HepG2 (cell line): ENCODE measurements around the gene THSD4.

Experiments used
- EED ChIP-seq: sonication (generic); formaldehyde crosslinking; IDR thresholded peaks from 2 replicates; pipeline ENCODE4 v1.5.0; 2020; ENCODE audit warnings: mild to moderate bottlenecking, missing genetic modification reagents
- KDM2A ChIP-seq: sonication (generic); formaldehyde crosslinking; IDR thresholded peaks from 2 replicates; pipeline ENCODE4 v1.4.0; 2020; ENCODE audit warnings: low read depth, missing genetic modification reagents, borderline replicate concordance
- KMT2B ChIP-seq: IDR thresholded peaks from 2 replicates; pipeline ENCODE4 v1.6.1; 2016; ENCODE audit warnings: missing genetic modification reagents, missing compliant biosample characterization
- NFIC ChIP-seq: IDR thresholded peaks from 2 replicates; pipeline ENCODE4 v1.6.1; 2012; ENCODE audit warnings: mild to moderate bottlenecking, low read length, inconsistent platforms
- ZNF280B ChIP-seq: sonication (generic); formaldehyde crosslinking; IDR thresholded peaks from 2 replicates; pipeline ENCODE4 v1.5.0; 2020; ENCODE audit warnings: missing genetic modification reagents, mild to moderate bottlenecking, borderline replicate concordance
- ZNF552 ChIP-seq: sonication (generic); formaldehyde crosslinking; IDR thresholded peaks from 2 replicates; pipeline ENCODE4 v1.9.0; 2022; ENCODE audit warnings: missing genetic modification reagents, mild to moderate bottlenecking, borderline replicate concordance
- TF ChIP-seq, protein P1 (sequence below): sonication (generic); formaldehyde crosslinking; IDR thresholded peaks from 2 replicates; pipeline ENCODE4 v1.5.0; 2020; ENCODE audit warnings: mild to moderate bottlenecking, missing genetic modification reagents, moderate library complexity

DNA sequence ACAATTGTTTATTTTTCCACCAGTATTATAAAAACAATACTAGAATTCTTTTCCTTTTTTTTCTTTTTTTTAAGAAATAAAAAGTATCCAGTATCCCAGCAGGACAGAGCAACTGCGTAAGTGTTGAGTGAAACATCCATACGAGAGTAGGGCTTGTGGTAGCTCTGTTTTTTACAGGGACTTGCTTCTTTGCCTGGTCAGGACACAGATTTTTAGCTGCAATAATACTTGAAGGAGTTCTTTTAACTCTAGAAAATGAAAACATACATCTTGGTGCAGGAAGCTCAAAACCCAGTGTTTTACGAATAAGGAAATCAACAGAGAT lies 397.4 kb downstream of the THSD4 start:
- TF ChIP-seq EED (CRISPR knock-in tag) (no peak), ZNF552 (CRISPR knock-in tag) (no peak), ZNF280B (CRISPR knock-in tag) (no peak), KMT2B (CRISPR knock-in tag) (no peak), KDM2A (no peak), NFIC (no peak)
- TF ChIP-seq, protein P1, sequence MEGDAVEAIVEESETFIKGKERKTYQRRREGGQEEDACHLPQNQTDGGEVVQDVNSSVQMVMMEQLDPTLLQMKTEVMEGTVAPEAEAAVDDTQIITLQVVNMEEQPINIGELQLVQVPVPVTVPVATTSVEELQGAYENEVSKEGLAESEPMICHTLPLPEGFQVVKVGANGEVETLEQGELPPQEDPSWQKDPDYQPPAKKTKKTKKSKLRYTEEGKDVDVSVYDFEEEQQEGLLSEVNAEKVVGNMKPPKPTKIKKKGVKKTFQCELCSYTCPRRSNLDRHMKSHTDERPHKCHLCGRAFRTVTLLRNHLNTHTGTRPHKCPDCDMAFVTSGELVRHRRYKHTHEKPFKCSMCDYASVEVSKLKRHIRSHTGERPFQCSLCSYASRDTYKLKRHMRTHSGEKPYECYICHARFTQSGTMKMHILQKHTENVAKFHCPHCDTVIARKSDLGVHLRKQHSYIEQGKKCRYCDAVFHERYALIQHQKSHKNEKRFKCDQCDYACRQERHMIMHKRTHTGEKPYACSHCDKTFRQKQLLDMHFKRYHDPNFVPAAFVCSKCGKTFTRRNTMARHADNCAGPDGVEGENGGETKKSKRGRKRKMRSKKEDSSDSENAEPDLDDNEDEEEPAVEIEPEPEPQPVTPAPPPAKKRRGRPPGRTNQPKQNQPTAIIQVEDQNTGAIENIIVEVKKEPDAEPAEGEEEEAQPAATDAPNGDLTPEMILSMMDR (CRISPR knock-in tag) = no peak
